Measurements from ENCODE around the gene LGALS7B. TPM values are rescaled to one million over a fixed set of nuclear protein-coding genes. Genes with fewer than 3 reads are reported as not detected.

The LGALS7B gene
- polyA plus RNA-seq (2012; ENCODE audit: low read depth, missing spikeins), result 0.51 TPM

GRCh38 chr19:38788478-38789243, at the start of gene LGALS7B:
LGALS7B (plus strand) TSS chr19:38789200; CDS start chr19:38789227, 27 bp downstream.
- TF ChIP-seq PAX5 (IDR thresholded peaks at IDR 0.05; ENCODE audit: insufficient read depth, low read length, severe bottlenecking) (no peak), TAF1 (IDR thresholded peaks at IDR 0.05; ENCODE audit: low read depth, low read length) (no peak), POLR2AphosphoS5 (IDR thresholded peaks at IDR 0.05; ENCODE audit: low read depth, low read length) (no peak), POLR2A (IDR thresholded peaks at IDR 0.05; ENCODE audit: low read depth, low read length) (no peak)
- DNase-seq (ENCODE audit: insufficient read length, low spot score) (no peak), FAIRE-seq (no peak)

GRCh38 chr19:38739440-38740256, 49.4 kb upstream of the LGALS7B start:
- no peak for TF ChIP-seq POLR2AphosphoS5 (IDR thresholded peaks at IDR 0.05; ENCODE audit: low read depth, low read length)
- no peak for TF ChIP-seq PAX5 (IDR thresholded peaks at IDR 0.05; ENCODE audit: insufficient read depth, low read length, severe bottlenecking)
- TF ChIP-seq SPI1 (IDR thresholded peaks at IDR 0.05; ENCODE audit: low read depth, low read length), result no peak
- no peak for TF ChIP-seq TAF1 (IDR thresholded peaks at IDR 0.05; ENCODE audit: low read depth, low read length)
- TF ChIP-seq POU2F2 (IDR thresholded peaks at IDR 0.05; ENCODE audit: low read depth, low read length), result no peak
- TF ChIP-seq POLR2A (IDR thresholded peaks at IDR 0.05; ENCODE audit: low read depth, low read length), result no peak
- no peak for DNase-seq (ENCODE audit: insufficient read length, low spot score)
- FAIRE-seq, result no peak

GRCh38 chr19:38740257-38740592, 48.8 kb upstream of the LGALS7B start:
- DNase-seq (ENCODE audit: insufficient read length, low spot score), result no peak
- TF ChIP-seq TAF1 (IDR thresholded peaks at IDR 0.05; ENCODE audit: low read depth, low read length) (no peak), SPI1 (IDR thresholded peaks at IDR 0.05; ENCODE audit: low read depth, low read length) (no peak), POLR2AphosphoS5 (IDR thresholded peaks at IDR 0.05; ENCODE audit: low read depth, low read length) (no peak), POU2F2 (IDR thresholded peaks at IDR 0.05; ENCODE audit: low read depth, low read length) (no peak), POLR2A (IDR thresholded peaks at IDR 0.05; ENCODE audit: low read depth, low read length) (no peak), PAX5 (IDR thresholded peaks at IDR 0.05; ENCODE audit: insufficient read depth, low read length, severe bottlenecking) (no peak)
- no peak for FAIRE-seq

GRCh38 chr19:38740932-38741331, 48.1 kb upstream of the LGALS7B start:
- FAIRE-seq, result no peak
- DNase-seq (ENCODE audit: insufficient read length, low spot score), result no peak
- TF ChIP-seq TAF1 (IDR thresholded peaks at IDR 0.05; ENCODE audit: low read depth, low read length) (no peak), POU2F2 (IDR thresholded peaks at IDR 0.05; ENCODE audit: low read depth, low read length) (no peak), PAX5 (IDR thresholded peaks at IDR 0.05; ENCODE audit: insufficient read depth, low read length, severe bottlenecking) (no peak), POLR2AphosphoS5 (IDR thresholded peaks at IDR 0.05; ENCODE audit: low read depth, low read length) (no peak), SPI1 (IDR thresholded peaks at IDR 0.05; ENCODE audit: low read depth, low read length) (no peak), POLR2A (IDR thresholded peaks at IDR 0.05; ENCODE audit: low read depth, low read length) (no peak)

- peak; percentile 5 for DNase-seq (ENCODE audit: insufficient read length, low spot score)
- no peak for FAIRE-seq
- TF ChIP-seq POLR2AphosphoS5 (IDR thresholded peaks at IDR 0.05; ENCODE audit: low read depth, low read length) (no peak), PAX5 (IDR thresholded peaks at IDR 0.05; ENCODE audit: insufficient read depth, low read length, severe bottlenecking) (no peak), TAF1 (IDR thresholded peaks at IDR 0.05; ENCODE audit: low read depth, low read length) (no peak)
These were observed 47.3 kb upstream of the LGALS7B start for GRCh38 chr19:38741670-38742069.

GRCh38 chr19:38742296-38742695, 46.7 kb upstream of the LGALS7B start:
- peak; percentile 6 for DNase-seq (ENCODE audit: insufficient read length, low spot score)
- TF ChIP-seq TAF1 (IDR thresholded peaks at IDR 0.05; ENCODE audit: low read depth, low read length), result no peak
- no peak for TF ChIP-seq POLR2AphosphoS5 (IDR thresholded peaks at IDR 0.05; ENCODE audit: low read depth, low read length)
- TF ChIP-seq POLR2A (IDR thresholded peaks at IDR 0.05; ENCODE audit: low read depth, low read length), result no peak
- no peak for TF ChIP-seq POU2F2 (IDR thresholded peaks at IDR 0.05; ENCODE audit: low read depth, low read length)
- TF ChIP-seq PAX5 (IDR thresholded peaks at IDR 0.05; ENCODE audit: insufficient read depth, low read length, severe bottlenecking), result no peak
- no peak for TF ChIP-seq SPI1 (IDR thresholded peaks at IDR 0.05; ENCODE audit: low read depth, low read length)
- FAIRE-seq, result no peak

GRCh38 chr19:38742906-38743305, 46.1 kb upstream of the LGALS7B start:
- FAIRE-seq (no peak), DNase-seq (ENCODE audit: insufficient read length, low spot score) (peak; percentile 21)
- TF ChIP-seq TAF1 (IDR thresholded peaks at IDR 0.05; ENCODE audit: low read depth, low read length), result no peak
- no peak for TF ChIP-seq POU2F2 (IDR thresholded peaks at IDR 0.05; ENCODE audit: low read depth, low read length)
- TF ChIP-seq PAX5 (IDR thresholded peaks at IDR 0.05; ENCODE audit: insufficient read depth, low read length, severe bottlenecking), result no peak
- TF ChIP-seq SPI1 (IDR thresholded peaks at IDR 0.05; ENCODE audit: low read depth, low read length), result no peak
- no peak for TF ChIP-seq POLR2AphosphoS5 (IDR thresholded peaks at IDR 0.05; ENCODE audit: low read depth, low read length)
- TF ChIP-seq POLR2A (IDR thresholded peaks at IDR 0.05; ENCODE audit: low read depth, low read length), result no peak

- DNase-seq (ENCODE audit: insufficient read length, low spot score) (no peak), FAIRE-seq (no peak)
- TF ChIP-seq POLR2AphosphoS5 (IDR thresholded peaks at IDR 0.05; ENCODE audit: low read depth, low read length), result no peak
- no peak for TF ChIP-seq POU2F2 (IDR thresholded peaks at IDR 0.05; ENCODE audit: low read depth, low read length)
- TF ChIP-seq POLR2A (IDR thresholded peaks at IDR 0.05; ENCODE audit: low read depth, low read length), result no peak
- no peak for TF ChIP-seq PAX5 (IDR thresholded peaks at IDR 0.05; ENCODE audit: insufficient read depth, low read length, severe bottlenecking)
- no peak for TF ChIP-seq SPI1 (IDR thresholded peaks at IDR 0.05; ENCODE audit: low read depth, low read length)
- TF ChIP-seq TAF1 (IDR thresholded peaks at IDR 0.05; ENCODE audit: low read depth, low read length), result no peak
These were observed 45.4 kb upstream of the LGALS7B start for GRCh38 chr19:38743394-38744297.
